CD4-positive, alpha-beta T cell (primary cell): ENCODE measurements around the gene RPTOR. TPM values are rescaled to one million over a fixed set of nuclear protein-coding genes. Genes with fewer than 3 reads are reported as not detected.

Source experiments
- ATAC-seq: fragments of 200-7000 bp; cut with Tn5 transposase; one replicate; pipeline ENCODE4 v1.10.0; 2022; ENCODE audit warnings: mild to moderate bottlenecking; ENCODE audit not compliant: poor library complexity
- CTCF ChIA-PET: fragments of 350-600 bp; sonication (Branson Sonifier 250); formaldehyde crosslinking; loops from one replicate; lab custom pipeline; 2021; ENCODE audit warnings: antibody characterized with exemption, inconsistent platforms; lab: Charles Lee
- POLR2A ChIA-PET: fragments of 350-600 bp; sonication (Branson Sonifier 250); formaldehyde crosslinking; loops from one replicate; lab custom pipeline; 2021; ENCODE audit warnings: antibody characterized with exemption, inconsistent platforms; lab: Charles Lee
- DNase-seq, 14 experiments: peaks; one replicate each; pipeline ENCODE4 v3.0.0-alpha.2; 2013 to 2020; ENCODE audit warnings: mixed read lengths in 2 of 14
- H3K27ac ChIP-seq, 2 donors: one replicate each; pipeline versions ENCODE4 v1.5.1 to v1.7.0; 2013; ENCODE audit warnings: low read length in 2 of 2, low read depth in 1 of 2, mild to moderate bottlenecking in 1 of 2
- H3K27me3 ChIP-seq, 2 experiments: 1 replicate in 1 of 2; 2 replicates in 1 of 2; pipeline versions ENCODE4 v1.6.1 to v1.7.0; 2013; ENCODE audit warnings: low read length in 2 of 2, control low read depth in 1 of 2, mild to moderate bottlenecking in 1 of 2, moderate library complexity in 1 of 2; ENCODE audit not compliant: insufficient read depth in 2 of 2, control insufficient read depth in 1 of 2
- H3K36me3 ChIP-seq: one replicate; pipeline ENCODE4 v1.6.1; 2013; ENCODE audit warnings: low read length, control low read depth; ENCODE audit not compliant: insufficient read depth
- H3K4me1 ChIP-seq: one replicate; pipeline ENCODE4 v1.6.1; 2013; ENCODE audit warnings: low read length, control low read depth; ENCODE audit not compliant: insufficient read depth
- H3K4me3 ChIP-seq: one replicate; pipeline ENCODE4 v1.5.1; 2013; ENCODE audit warnings: mild to moderate bottlenecking, low read length, moderate library complexity
- H3K9me3 ChIP-seq, 2 experiments: 1 replicate in 1 of 2; 2 replicates in 1 of 2; pipeline versions ENCODE4 v1.6.1 to v1.7.0; 2013; ENCODE audit warnings: low read length in 2 of 2, mild to moderate bottlenecking in 2 of 2, control low read depth in 1 of 2, moderate library complexity in 1 of 2; ENCODE audit not compliant: control insufficient read depth in 1 of 2, insufficient read depth in 1 of 2
- H3K27ac Mint-ChIP-seq: one replicate; pipeline ENCODE4 v1.8.0; 2020; ENCODE audit warnings: mixed read lengths
- H3K27me3 Mint-ChIP-seq: one replicate; pipeline ENCODE4 v1.8.0; 2021; ENCODE audit warnings: mixed read lengths
- H3K36me3 Mint-ChIP-seq: one replicate; pipeline ENCODE4 v1.8.0; 2021; ENCODE audit warnings: low read depth, mixed read lengths
- H3K4me1 Mint-ChIP-seq: one replicate; pipeline ENCODE4 v1.8.0; 2021; ENCODE audit warnings: low read depth, mixed read lengths
- H3K4me3 Mint-ChIP-seq: one replicate; pipeline ENCODE4 v1.8.0; 2020; ENCODE audit warnings: mild to moderate bottlenecking, mixed read lengths
- H3K9me3 Mint-ChIP-seq: one replicate; pipeline ENCODE4 v1.8.0; 2020; ENCODE audit warnings: mixed read lengths
- intact Hi-C, 2 experiments: fragments of 100-400 bp; cut with DNase I in 1 of 2; cut with micrococcal nuclease in 1 of 2; formaldehyde crosslinking; loops; one replicate each; pipeline versions ENCODE4 v1.15.1 to v1.9.0; 2023 to 2025; cut with DNase I, micrococcal nuclease
- total RNA-seq, 174 experiments: library from RNA in 2 of 174; stranded (reverse) in 2 of 174; gene quantifications; one replicate each; pipeline ENCODE4 v1.2.3 and lab custom pipeline; 2021 to 2026
- TF ChIP-seq, protein P1 (sequence below): fragments of 200-600 bp; IDR thresholded peaks from one replicate; pipeline ENCODE4 v1.8.0; 2022; ENCODE audit warnings: antibody characterized with exemption, mild to moderate bottlenecking

RPTOR gene
- total RNA-seq, 2 experiments from 2014 or later, result 45.0 to 47.1 TPM

DNA sequence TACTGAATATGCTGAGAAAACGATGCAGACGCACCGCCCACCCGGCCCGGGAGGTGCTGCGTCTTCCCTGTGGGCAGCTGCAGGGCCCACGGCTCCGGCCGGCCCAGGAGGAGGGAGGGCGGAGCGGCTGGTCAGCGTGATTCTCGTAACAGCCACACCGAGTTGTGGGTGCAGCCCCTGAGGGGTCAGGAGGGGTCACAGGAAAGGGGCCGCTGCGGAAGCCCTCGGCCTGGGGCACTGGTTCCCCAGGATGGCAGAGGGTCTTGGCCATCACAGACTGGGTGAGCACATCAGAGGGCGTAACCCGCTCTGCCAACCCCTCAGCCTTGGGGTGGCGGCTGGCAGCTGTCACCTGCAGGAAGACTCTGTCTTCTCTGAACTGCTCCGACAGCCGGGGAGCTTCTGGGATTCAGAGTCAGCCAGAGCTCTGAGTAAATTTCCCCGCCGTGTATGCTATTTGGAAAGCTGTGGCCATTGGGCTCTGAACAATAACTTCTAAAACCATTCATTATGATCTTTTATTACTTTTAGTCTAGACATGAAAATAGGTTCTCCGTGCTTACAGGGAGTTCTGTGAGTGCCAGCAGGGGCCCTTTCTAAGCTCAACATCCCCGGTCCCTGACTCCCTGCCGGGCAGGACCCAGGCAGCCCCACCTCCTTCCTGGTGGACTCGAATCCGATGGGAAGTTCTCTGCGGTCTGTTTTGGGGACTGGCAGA, 359.6 kb downstream of the RPTOR start:
- H3K9me3 ChIP-seq, result no peaks in the 10 kb centered on the region
- ATAC-seq, result no peak
- H3K4me3 Mint-ChIP-seq, result no peak overlapping the region
- H3K4me1 ChIP-seq, result peaks cover 13% of the 10 kb centered on the region
- no peak for DNase-seq
- peaks cover 48% of the 10 kb centered on the region for H3K36me3 ChIP-seq
- no peaks in the 10 kb centered on the region for H3K27me3 Mint-ChIP-seq
- no peak overlapping the region for H3K4me3 ChIP-seq
- no peaks in the 10 kb centered on the region for H3K27me3 ChIP-seq
- H3K9me3 Mint-ChIP-seq, result no peaks in the 10 kb centered on the region
- ChIA-PET CTCF (no interaction called here), POLR2A (no interaction called here)
- intact Hi-C loops, result no loop called here
- TF ChIP-seq, protein P1, sequence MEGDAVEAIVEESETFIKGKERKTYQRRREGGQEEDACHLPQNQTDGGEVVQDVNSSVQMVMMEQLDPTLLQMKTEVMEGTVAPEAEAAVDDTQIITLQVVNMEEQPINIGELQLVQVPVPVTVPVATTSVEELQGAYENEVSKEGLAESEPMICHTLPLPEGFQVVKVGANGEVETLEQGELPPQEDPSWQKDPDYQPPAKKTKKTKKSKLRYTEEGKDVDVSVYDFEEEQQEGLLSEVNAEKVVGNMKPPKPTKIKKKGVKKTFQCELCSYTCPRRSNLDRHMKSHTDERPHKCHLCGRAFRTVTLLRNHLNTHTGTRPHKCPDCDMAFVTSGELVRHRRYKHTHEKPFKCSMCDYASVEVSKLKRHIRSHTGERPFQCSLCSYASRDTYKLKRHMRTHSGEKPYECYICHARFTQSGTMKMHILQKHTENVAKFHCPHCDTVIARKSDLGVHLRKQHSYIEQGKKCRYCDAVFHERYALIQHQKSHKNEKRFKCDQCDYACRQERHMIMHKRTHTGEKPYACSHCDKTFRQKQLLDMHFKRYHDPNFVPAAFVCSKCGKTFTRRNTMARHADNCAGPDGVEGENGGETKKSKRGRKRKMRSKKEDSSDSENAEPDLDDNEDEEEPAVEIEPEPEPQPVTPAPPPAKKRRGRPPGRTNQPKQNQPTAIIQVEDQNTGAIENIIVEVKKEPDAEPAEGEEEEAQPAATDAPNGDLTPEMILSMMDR, result no peak
- H3K36me3 Mint-ChIP-seq, result peaks cover 36% of the 10 kb centered on the region
- H3K4me1 Mint-ChIP-seq, result peaks cover 18% of the 10 kb centered on the region
- no peak overlapping the region for H3K27ac ChIP-seq
- H3K27ac Mint-ChIP-seq, result no peak overlapping the region

DNA sequence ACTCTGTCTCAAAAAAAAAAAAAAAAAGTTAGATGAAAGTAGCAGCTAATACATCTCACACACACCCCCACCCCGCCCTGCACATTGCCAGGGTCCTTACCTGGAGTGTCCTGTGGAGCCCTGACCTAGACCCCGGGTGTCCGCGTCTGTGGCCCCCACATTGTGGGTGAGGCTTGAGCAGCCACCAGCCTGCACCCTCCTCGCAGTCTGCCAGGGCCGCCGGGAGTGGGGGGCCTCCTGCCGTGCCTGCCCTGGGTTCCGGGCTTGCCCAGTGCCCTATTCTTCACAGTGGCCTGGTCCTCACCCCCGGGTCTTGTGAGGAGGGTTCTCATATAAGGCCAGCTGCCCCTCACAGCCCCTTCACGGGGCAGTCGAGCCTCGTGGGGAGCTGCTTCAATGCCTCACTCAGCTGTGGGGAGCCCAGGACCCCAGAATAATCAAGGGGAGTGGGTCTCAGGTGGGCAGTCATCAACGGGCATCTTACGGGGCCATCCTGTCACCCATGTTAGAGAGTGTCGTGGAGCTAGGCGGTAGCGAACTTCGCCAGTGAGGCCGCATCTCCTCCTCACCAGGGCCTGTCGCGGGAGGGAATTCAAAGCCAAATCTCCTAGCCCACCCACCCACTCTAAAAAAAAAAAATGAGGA, 361.1 kb downstream of the RPTOR start:
- Mint-ChIP-seq H3K36me3 (peaks cover 46% of the 10 kb centered on the region), H3K9me3 (no peaks in the 10 kb centered on the region), H3K4me1 (peaks cover 13% of the 10 kb centered on the region), H3K27ac (no peak overlapping the region), H3K4me3 (no peak overlapping the region), H3K27me3 (no peaks in the 10 kb centered on the region)
- peaks cover 50% of the 10 kb centered on the region for H3K36me3 ChIP-seq
- DNase-seq, result no peak
- H3K27me3 ChIP-seq, result no peaks in the 10 kb centered on the region
- TF ChIP-seq, protein P1, result no peak
- H3K4me1 ChIP-seq, result peaks cover 4% of the 10 kb centered on the region
- CTCF ChIA-PET, result no interaction called here
- no peak for ATAC-seq
- H3K4me3 ChIP-seq, result no peak overlapping the region
- H3K9me3 ChIP-seq, result no peaks in the 10 kb centered on the region
- POLR2A ChIA-PET, result no interaction called here
- intact Hi-C loops, result no loop called here
- H3K27ac ChIP-seq, result no peak overlapping the region

DNA sequence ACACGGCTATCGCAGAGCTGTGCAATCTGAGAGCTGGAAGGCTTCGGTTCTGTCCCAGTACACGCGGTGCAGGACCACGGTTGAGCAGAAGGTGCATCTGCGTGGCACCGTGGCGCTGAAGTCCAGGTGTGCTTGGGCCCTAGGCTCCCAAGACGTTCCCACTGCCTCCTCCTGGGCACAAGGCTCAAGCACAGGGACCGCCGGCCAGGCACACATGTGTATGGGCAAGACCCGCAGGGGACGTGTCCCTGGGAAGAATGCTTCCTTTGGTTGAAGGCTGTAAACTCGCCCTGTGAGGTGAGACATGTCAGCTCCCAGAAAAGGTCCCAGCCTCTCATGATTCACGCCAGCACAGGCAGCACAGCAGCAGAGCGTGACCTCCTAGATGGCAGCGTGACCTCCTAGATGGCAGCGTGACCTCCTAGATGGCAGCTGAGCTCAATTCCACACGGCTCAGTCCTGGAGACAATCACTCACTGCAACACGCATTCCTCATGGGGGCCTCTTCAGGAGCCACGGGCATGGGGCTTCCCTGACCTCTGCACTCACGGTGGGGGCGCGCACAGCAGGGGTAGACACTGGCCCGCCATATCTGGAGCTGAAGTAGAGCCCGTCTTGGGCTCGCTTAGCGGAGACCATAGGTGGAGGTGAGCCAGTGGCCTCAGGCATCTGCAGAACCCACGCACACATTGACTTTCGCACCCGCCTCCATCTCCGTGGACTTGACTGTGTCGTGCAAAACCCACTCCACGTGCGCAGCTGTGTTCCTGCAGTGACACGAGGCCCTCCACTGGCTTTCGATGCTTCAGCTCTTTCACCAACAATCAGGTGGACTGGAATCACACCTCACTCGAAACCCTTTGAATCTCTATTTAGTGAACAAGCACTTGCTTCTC, 362.0 kb downstream of the RPTOR start:
- POLR2A ChIA-PET, result interaction anchor here (0.6 kb wide), 1 partner anchor 278 kb away, joined by 3 read pairs; no protein-coding TSS in a partner anchor
- no peaks in the 10 kb centered on the region for H3K9me3 ChIP-seq
- Mint-ChIP-seq H3K27me3 (no peaks in the 10 kb centered on the region), H3K4me3 (no peak overlapping the region), H3K36me3 (peaks cover 48% of the 10 kb centered on the region), H3K27ac (no peak overlapping the region), H3K4me1 (peaks cover 5% of the 10 kb centered on the region), H3K9me3 (no peaks in the 10 kb centered on the region)
- no peaks in the 10 kb centered on the region for H3K27me3 ChIP-seq
- no peaks in the 10 kb centered on the region for H3K4me1 ChIP-seq
- H3K27ac ChIP-seq, result no peak overlapping the region
- intact Hi-C loops, result no loop called here
- TF ChIP-seq, protein P1, result no peak
- CTCF ChIA-PET, result no interaction called here
- peaks cover 54% of the 10 kb centered on the region for H3K36me3 ChIP-seq
- ATAC-seq (no peak), DNase-seq (no peak)
- no peak overlapping the region for H3K4me3 ChIP-seq
